Measurements from ENCODE around the gene MYOM3. TPM values are rescaled to one million over a fixed set of nuclear protein-coding genes. Genes with fewer than 3 reads are reported as not detected.

MYOM3 gene
- total RNA-seq, 2 donors from 2014 or later: 4.1 to 4.2 TPM

GRCh38 chr1:24119859-24120756 is 8.2 kb upstream of the MYOM3 start:
- intact Hi-C loops (cut with DNase I, micrococcal nuclease): no loop called here
- peak; percentile 69 for ATAC-seq
- peak; percentile 66 to 84 for DNase-seq

- ATAC-seq: peak; percentile 34
- DNase-seq: no peak
- intact Hi-C loops (cut with DNase I, micrococcal nuclease): no loop called here
These were observed 7.5 kb upstream of the MYOM3 start for GRCh38 chr1:24119489-24119858.

- ATAC-seq: peak; percentile 68
- intact Hi-C loops (cut with DNase I, micrococcal nuclease): no loop called here
- peak; percentile 62 to 82 for DNase-seq
These were observed 6.7 kb upstream of the MYOM3 start for GRCh38 chr1:24118410-24119242.

GRCh38 chr1:24117722-24118409 is 5.9 kb upstream of the MYOM3 start:
- intact Hi-C loops (cut with DNase I, micrococcal nuclease): no loop called here
- DNase-seq (peak; percentile 42 to 63), ATAC-seq (peak; percentile 46)

GRCh38 chr1:24117132-24117531 is 5.2 kb upstream of the MYOM3 start:
- no peak for DNase-seq
- no peak for ATAC-seq
- intact Hi-C loops (cut with DNase I, micrococcal nuclease): no loop called here

GRCh38 chr1:24114753-24115152 is 2.8 kb upstream of the MYOM3 start:
- ATAC-seq (no peak), DNase-seq (no peak)
- intact Hi-C loops (cut with DNase I, micrococcal nuclease): no loop called here

- ATAC-seq: no peak
- DNase-seq: no peak
- intact Hi-C loops (cut with DNase I, micrococcal nuclease): no loop called here
These were observed 1.7 kb upstream of the MYOM3 start for GRCh38 chr1:24113641-24114033.

GRCh38 chr1:24111262-24111995 is 506 bp downstream of the MYOM3 start:
- intact Hi-C loops (cut with DNase I, micrococcal nuclease): no loop called here
- ATAC-seq: no peak
- no peak for DNase-seq

- intact Hi-C loops (cut with DNase I, micrococcal nuclease): no loop called here
- ATAC-seq (no peak), DNase-seq (no peak)
These were observed 1.2 kb downstream of the MYOM3 start for GRCh38 chr1:24110642-24111261.

- ATAC-seq: no peak
- intact Hi-C loops (cut with DNase I, micrococcal nuclease): no loop called here
These were observed 2.1 kb downstream of the MYOM3 start for GRCh38 chr1:24109686-24110475.

GRCh38 chr1:24109166-24109483 is 2.8 kb downstream of the MYOM3 start:
- ATAC-seq (no peak), DNase-seq (no peak)
- intact Hi-C loops (cut with DNase I, micrococcal nuclease): no loop called here

More at GRCh38 chr1:24109686-24110475, 2.1 kb downstream of the MYOM3 start:
- no peak for DNase-seq

GRCh38 chr1:24108334-24109165 is 3.4 kb downstream of the MYOM3 start:
- intact Hi-C loops (cut with DNase I, micrococcal nuclease): no loop called here
- ATAC-seq: peak; percentile 58

GRCh38 chr1:24107462-24108138 is 4.3 kb downstream of the MYOM3 start:
- peak; percentile 49 to 62 for DNase-seq
- intact Hi-C loops (cut with DNase I, micrococcal nuclease): no loop called here
- peak; percentile 65 for ATAC-seq

More at GRCh38 chr1:24108334-24109165, 3.4 kb downstream of the MYOM3 start:
- peak; percentile 37 to 60 for DNase-seq

GRCh38 chr1:24105368-24106160 is 6.4 kb downstream of the MYOM3 start:
- ATAC-seq: peak; percentile 39
- DNase-seq: peak; percentile 24 to 73
- intact Hi-C loops (cut with DNase I, micrococcal nuclease): no loop called here

- ATAC-seq (no peak), DNase-seq (no peak)
- intact Hi-C loops (cut with DNase I, micrococcal nuclease): no loop called here
These were observed 7.1 kb downstream of the MYOM3 start for GRCh38 chr1:24104854-24105253.

Data from left colon (tissue), 2 donors.